ENCODE measurements around the gene ATAD1.
"Not testable (repeated sequence)": the region's sequence is repeated elsewhere in the genome, so short reads cannot be mapped to it uniquely, and the experiment has no call there.

ATAD1 gene

GRCh38 chr10:87849001-87849400 is 31.0 kb upstream of the ATAD1 start:
- Histone ChIP-seq H3K27ac (no peak overlapping the region), H3K36me3 (ENCODE audit: insufficient read depth, low read length) (no peaks in the 10 kb centered on the region), H3K4me3 (no peak overlapping the region), H3K9me3 (ENCODE audit: low read depth, low read length) (no peaks in the 10 kb centered on the region), H3K9ac (ENCODE audit: insufficient read length) (no peak overlapping the region)
- DNase-seq (ENCODE audit: low read depth, low spot score): no peak
- TF ChIP-seq EZH2 (IDR thresholded peaks at IDR 0.05) (no peak), POLR2AphosphoS5 (IDR thresholded peaks at IDR 0.05; ENCODE audit: borderline replicate concordance, low read depth, low read length) (no peak), FOXP2 (optimal IDR thresholded peaks at IDR 0.05; ENCODE audit: control extremely low read depth, extremely low read length, insufficient read depth) (no peak)

GRCh38 chr10:87847550-87847949 is 29.5 kb upstream of the ATAD1 start:
- no peak for DNase-seq (ENCODE audit: low read depth, low spot score)
- H3K9ac ChIP-seq (ENCODE audit: insufficient read length): no peak overlapping the region
- TF ChIP-seq POLR2AphosphoS5 (IDR thresholded peaks at IDR 0.05; ENCODE audit: borderline replicate concordance, low read depth, low read length): no peak
- no peak for TF ChIP-seq FOXP2 (optimal IDR thresholded peaks at IDR 0.05; ENCODE audit: control extremely low read depth, extremely low read length, insufficient read depth)
- TF ChIP-seq EZH2 (IDR thresholded peaks at IDR 0.05): no peak
- no peak overlapping the region for H3K4me3 ChIP-seq
- no peak overlapping the region for H3K27ac ChIP-seq
- H3K36me3 ChIP-seq (ENCODE audit: insufficient read depth, low read length): no peaks in the 10 kb centered on the region
- H3K9me3 ChIP-seq (ENCODE audit: low read depth, low read length): no peaks in the 10 kb centered on the region

- H3K9ac ChIP-seq (ENCODE audit: insufficient read length); H3K27ac ChIP-seq; H3K36me3 ChIP-seq (ENCODE audit: insufficient read depth, low read length); H3K9me3 ChIP-seq (ENCODE audit: low read depth, low read length); H3K4me3 ChIP-seq; DNase-seq (ENCODE audit: low read depth, low spot score): not testable (repeated sequence)
These were observed 28.7 kb upstream of the ATAD1 start for GRCh38 chr10:87846711-87847110.

- TF ChIP-seq FOXP2 (optimal IDR thresholded peaks at IDR 0.05; ENCODE audit: control extremely low read depth, extremely low read length, insufficient read depth): no peak
- TF ChIP-seq POLR2AphosphoS5 (IDR thresholded peaks at IDR 0.05; ENCODE audit: borderline replicate concordance, low read depth, low read length): no peak
- no peak for TF ChIP-seq EZH2 (IDR thresholded peaks at IDR 0.05)
- DNase-seq (ENCODE audit: low read depth, low spot score): no peak
These were observed 28.0 kb upstream of the ATAD1 start for GRCh38 chr10:87846023-87846422.

GRCh38 chr10:87845624-87845998 is 27.6 kb upstream of the ATAD1 start:
- no peak overlapping the region for H3K27ac ChIP-seq
- no peak for DNase-seq (ENCODE audit: low read depth, low spot score)
- H3K36me3 ChIP-seq (ENCODE audit: insufficient read depth, low read length): no peaks in the 10 kb centered on the region
- H3K4me3 ChIP-seq: no peak overlapping the region
- TF ChIP-seq EZH2 (IDR thresholded peaks at IDR 0.05) (no peak), FOXP2 (optimal IDR thresholded peaks at IDR 0.05; ENCODE audit: control extremely low read depth, extremely low read length, insufficient read depth) (no peak), POLR2AphosphoS5 (IDR thresholded peaks at IDR 0.05; ENCODE audit: borderline replicate concordance, low read depth, low read length) (no peak)
- no peaks in the 10 kb centered on the region for H3K9me3 ChIP-seq (ENCODE audit: low read depth, low read length)
- no peak overlapping the region for H3K9ac ChIP-seq (ENCODE audit: insufficient read length)

More at GRCh38 chr10:87846023-87846422, 28.0 kb upstream of the ATAD1 start:
- Histone ChIP-seq H3K9ac (ENCODE audit: insufficient read length) (no peak overlapping the region), H3K27ac (no peak overlapping the region), H3K9me3 (ENCODE audit: low read depth, low read length) (no peaks in the 10 kb centered on the region), H3K36me3 (ENCODE audit: insufficient read depth, low read length) (no peaks in the 10 kb centered on the region), H3K4me3 (no peak overlapping the region)

GRCh38 chr10:87844837-87845623 is 27.0 kb upstream of the ATAD1 start:
- TF ChIP-seq FOXP2 (optimal IDR thresholded peaks at IDR 0.05; ENCODE audit: control extremely low read depth, extremely low read length, insufficient read depth): no peak
- TF ChIP-seq EZH2 (IDR thresholded peaks at IDR 0.05): no peak
- no peak for TF ChIP-seq POLR2AphosphoS5 (IDR thresholded peaks at IDR 0.05; ENCODE audit: borderline replicate concordance, low read depth, low read length)
- no peak overlapping the region for H3K27ac ChIP-seq
- H3K9ac ChIP-seq (ENCODE audit: insufficient read length): no peak overlapping the region
- no peaks in the 10 kb centered on the region for H3K36me3 ChIP-seq (ENCODE audit: insufficient read depth, low read length)
- no peaks in the 10 kb centered on the region for H3K9me3 ChIP-seq (ENCODE audit: low read depth, low read length)
- no peak overlapping the region for H3K4me3 ChIP-seq
- no peak for DNase-seq (ENCODE audit: low read depth, low spot score)

GRCh38 chr10:87843714-87844113 is 25.7 kb upstream of the ATAD1 start:
- H3K27ac ChIP-seq: no peak overlapping the region
- TF ChIP-seq FOXP2 (optimal IDR thresholded peaks at IDR 0.05; ENCODE audit: control extremely low read depth, extremely low read length, insufficient read depth): no peak
- no peak for TF ChIP-seq EZH2 (IDR thresholded peaks at IDR 0.05)
- TF ChIP-seq POLR2AphosphoS5 (IDR thresholded peaks at IDR 0.05; ENCODE audit: borderline replicate concordance, low read depth, low read length): no peak

GRCh38 chr10:87842776-87843497 is 24.9 kb upstream of the ATAD1 start:
- Histone ChIP-seq H3K4me3 (no peak overlapping the region), H3K9ac (ENCODE audit: insufficient read length) (no peak overlapping the region), H3K27ac (no peak overlapping the region), H3K9me3 (ENCODE audit: low read depth, low read length) (no peaks in the 10 kb centered on the region), H3K36me3 (ENCODE audit: insufficient read depth, low read length) (no peaks in the 10 kb centered on the region)
- TF ChIP-seq POLR2AphosphoS5 (IDR thresholded peaks at IDR 0.05; ENCODE audit: borderline replicate concordance, low read depth, low read length) (no peak), EZH2 (IDR thresholded peaks at IDR 0.05) (no peak), FOXP2 (optimal IDR thresholded peaks at IDR 0.05; ENCODE audit: control extremely low read depth, extremely low read length, insufficient read depth) (no peak)
- DNase-seq (ENCODE audit: low read depth, low spot score): no peak

More at GRCh38 chr10:87843714-87844113, 25.7 kb upstream of the ATAD1 start:
- Histone ChIP-seq H3K9ac (ENCODE audit: insufficient read length) (no peak overlapping the region), H3K4me3 (no peak overlapping the region), H3K9me3 (ENCODE audit: low read depth, low read length) (no peaks in the 10 kb centered on the region), H3K36me3 (ENCODE audit: insufficient read depth, low read length) (no peaks in the 10 kb centered on the region)
- no peak for DNase-seq (ENCODE audit: low read depth, low spot score)

Data from SK-N-MC (cell line).